ENCODE measurements around the gene RAC3.

The RAC3 gene

DNA sequence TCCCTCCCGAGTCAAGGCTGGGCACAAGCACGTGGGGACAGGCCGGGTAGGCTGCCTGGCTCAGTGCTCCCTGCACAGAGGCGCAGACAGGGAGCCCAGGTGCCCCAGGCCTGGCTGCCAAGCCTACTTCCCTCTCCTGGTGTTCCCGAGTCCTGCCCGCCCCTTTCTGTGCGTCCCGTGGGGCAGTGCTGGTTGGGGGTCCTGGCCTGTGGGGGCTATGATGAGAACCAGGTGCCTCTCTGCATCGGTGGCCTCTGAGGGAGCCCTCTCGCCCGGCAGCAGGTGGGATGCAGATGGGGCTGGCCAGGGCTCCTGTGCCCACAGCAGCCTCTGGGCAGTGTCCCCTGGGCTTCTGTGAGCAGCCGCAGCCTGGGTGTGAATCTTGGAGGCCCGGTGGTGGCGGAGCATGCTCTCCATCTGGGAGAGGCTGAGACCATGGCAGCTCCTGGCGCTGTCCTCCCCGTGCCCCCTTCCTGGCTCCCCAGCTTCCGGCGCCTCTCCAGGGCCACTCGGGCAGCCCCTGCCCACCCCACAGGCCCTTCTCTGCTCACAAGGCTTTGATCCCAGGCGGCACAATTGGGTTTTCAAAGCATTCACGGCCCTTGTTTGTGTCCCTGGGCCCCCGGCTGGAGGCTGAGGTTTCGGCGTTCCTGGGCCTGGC is 16.0 kb upstream of the RAC3 start:
- no peak for ATAC-seq
- Mint-ChIP-seq H3K9me3 (no peaks in the 10 kb centered on the region), H3K27ac (no peak overlapping the region), H3K4me3 (no peak overlapping the region), H3K36me3 (peaks cover 6% of the 10 kb centered on the region), H3K4me1 (peaks cover 5% of the 10 kb centered on the region)
- no peak for DNase-seq (ENCODE audit: low spot score in 2 of 2)

DNA sequence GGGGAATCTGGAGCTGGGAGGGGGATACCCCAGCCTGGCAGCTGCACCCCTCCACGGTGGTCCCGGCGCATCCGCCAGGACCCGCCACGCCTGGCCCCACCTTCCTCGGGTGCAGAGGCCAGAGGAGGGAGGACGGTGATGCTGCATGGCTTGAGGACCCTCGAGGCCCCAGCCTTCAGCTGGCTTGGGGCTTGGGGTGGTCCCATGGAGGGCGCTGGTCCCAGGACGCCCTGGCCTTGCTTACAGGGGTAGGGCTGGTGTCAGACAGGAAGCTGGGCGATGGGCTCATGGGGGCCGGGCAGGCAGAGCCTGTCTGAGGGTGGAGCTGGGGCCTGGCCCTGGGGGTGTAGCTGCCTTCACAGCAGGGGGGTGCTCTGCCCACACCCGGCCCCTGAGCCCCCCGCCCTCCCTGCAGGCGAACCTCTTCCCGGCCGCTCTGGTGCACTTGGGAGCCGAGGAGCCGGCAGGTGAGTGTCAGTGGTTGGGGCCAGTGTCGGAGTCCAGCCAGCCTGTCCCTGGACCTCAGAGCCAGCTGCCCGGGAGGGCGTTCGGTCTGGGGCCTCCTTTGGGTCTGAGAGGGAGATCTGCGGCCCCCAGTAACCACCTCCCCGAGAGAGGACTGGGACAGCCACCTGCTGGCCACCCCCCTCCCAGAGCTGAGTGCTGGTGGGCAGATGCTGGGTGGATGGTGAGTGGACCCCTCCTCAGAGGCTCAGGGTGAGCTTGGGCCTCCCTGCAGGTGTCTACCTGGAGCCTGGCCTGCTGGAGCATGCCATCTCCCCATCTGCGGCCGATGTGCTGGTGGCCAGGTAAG is 15.2 kb upstream of the RAC3 start:
- DNase-seq (ENCODE audit: low spot score in 2 of 2) (no peak), ATAC-seq (no peak)
- H3K4me3 Mint-ChIP-seq = no peak overlapping the region
- no peaks in the 10 kb centered on the region for H3K9me3 Mint-ChIP-seq
- H3K36me3 Mint-ChIP-seq = peaks cover 11% of the 10 kb centered on the region
- no peak overlapping the region for H3K27ac Mint-ChIP-seq
- H3K4me1 Mint-ChIP-seq = peaks cover 10% of the 10 kb centered on the region

DNA sequence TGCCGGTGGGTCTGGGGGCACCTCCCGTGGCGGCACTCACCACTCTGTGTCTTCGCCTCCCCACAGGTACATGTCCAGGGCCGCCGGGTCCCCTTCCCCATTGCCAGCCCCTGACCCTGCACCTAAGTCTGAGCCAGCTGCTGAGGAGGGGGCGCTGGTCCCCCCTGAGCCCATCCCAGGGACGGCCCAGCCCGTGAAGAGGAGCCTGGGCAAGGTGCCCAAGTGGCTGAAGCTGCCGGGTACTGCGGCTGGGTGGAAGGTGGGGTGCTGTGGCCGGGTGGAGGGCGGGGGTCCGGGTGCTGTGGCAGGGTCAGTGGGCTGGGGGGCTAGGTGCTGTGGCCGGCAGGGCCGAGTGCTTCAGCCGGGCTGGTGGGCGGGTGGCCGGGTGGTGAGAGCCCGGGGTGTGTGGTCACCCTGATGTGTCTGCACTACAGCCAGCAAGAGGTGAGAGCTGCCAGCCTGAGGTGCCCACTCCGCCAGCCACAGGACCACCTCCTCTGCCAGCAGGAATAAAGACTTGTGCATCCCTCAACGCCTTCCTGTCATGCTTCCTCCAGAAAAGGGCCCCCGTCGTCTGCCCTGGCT is 14.5 kb upstream of the RAC3 start:
- H3K4me3 Mint-ChIP-seq = no peak overlapping the region
- H3K27ac Mint-ChIP-seq = no peak overlapping the region
- peaks cover 17% of the 10 kb centered on the region for H3K4me1 Mint-ChIP-seq
- peaks cover 11% of the 10 kb centered on the region for H3K36me3 Mint-ChIP-seq
- ATAC-seq = no peak
- no peaks in the 10 kb centered on the region for H3K9me3 Mint-ChIP-seq
- DNase-seq (ENCODE audit: low spot score in 2 of 2) = no peak

DNA sequence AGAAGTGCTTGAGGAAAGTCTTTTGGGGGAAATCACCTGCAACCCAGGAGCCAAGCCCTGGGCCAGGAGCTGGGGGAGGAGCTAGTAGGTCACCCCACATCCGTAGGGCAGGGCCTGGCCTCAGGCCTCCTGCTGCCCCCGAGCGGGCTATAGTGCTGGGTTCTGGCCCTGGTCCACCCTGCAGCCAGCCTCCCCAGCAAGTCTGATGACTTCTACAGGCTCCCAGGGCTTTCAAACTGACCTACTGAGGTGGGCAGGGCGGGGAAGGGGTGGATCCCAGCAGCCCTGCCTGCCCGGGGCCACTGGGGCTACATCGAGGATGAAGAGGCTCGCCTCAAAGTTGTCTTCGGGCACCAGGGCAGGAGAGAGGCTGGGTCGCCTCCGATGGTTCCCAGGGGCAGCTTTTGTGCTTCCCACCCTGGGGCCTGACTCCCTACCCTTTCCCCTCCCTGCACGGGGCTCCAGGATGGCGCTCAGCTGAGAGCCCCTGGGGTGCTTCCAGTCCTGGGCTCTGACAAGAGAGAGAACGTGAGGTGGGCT is 13.8 kb upstream of the RAC3 start:
- Mint-ChIP-seq H3K9me3 (no peaks in the 10 kb centered on the region), H3K36me3 (peaks cover 13% of the 10 kb centered on the region), H3K4me3 (no peak overlapping the region), H3K4me1 (peaks cover 19% of the 10 kb centered on the region), H3K27ac (no peak overlapping the region)
- DNase-seq (ENCODE audit: low spot score in 2 of 2) (no peak), ATAC-seq (no peak)

DNA sequence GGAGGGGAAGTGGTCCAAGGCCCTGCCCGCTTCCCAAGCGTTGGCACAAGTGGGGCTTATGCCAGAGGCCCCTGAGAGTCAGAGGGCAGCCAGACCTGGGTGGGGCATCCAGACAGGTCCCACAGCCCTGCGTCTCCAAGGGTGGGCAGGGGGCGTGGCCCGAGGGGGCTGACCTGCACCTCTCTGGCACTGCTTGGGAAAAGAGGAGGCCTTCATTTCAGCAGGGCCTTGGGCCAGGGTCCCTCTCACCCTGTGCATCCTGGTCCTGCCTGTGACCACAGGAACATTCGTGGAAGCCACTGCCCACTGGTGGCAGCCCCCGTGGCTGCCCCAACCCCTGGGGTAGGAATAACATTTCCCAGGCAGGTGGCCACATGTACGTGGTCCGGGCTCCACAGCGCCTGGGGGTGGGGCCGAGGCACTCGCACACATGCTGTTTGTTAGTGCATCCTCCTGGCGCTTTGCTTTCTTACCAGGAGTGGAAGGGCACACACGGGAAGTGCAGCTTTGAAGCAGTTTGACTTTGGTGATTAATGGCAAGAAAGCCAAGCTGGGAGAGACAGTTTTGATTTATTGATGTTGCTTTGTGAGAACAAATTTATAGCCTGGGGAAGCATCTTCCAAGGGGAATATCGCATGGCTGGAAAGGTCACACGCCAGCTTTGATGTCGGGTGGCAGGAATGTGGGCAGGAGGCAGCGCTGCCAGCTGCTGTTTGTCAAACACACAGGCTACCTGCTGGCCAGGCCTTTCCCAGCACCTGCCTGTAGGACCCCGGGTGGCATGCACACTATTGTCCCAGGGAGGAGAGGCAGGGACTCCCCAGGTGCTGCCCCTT is 13.1 kb upstream of the RAC3 start:
- Mint-ChIP-seq H3K4me3 (no peak overlapping the region), H3K9me3 (no peaks in the 10 kb centered on the region), H3K27ac (no peak overlapping the region), H3K4me1 (peaks cover 19% of the 10 kb centered on the region), H3K36me3 (peaks cover 18% of the 10 kb centered on the region)
- DNase-seq (ENCODE audit: low spot score in 2 of 2) = no peak
- ATAC-seq = no peak

DNA sequence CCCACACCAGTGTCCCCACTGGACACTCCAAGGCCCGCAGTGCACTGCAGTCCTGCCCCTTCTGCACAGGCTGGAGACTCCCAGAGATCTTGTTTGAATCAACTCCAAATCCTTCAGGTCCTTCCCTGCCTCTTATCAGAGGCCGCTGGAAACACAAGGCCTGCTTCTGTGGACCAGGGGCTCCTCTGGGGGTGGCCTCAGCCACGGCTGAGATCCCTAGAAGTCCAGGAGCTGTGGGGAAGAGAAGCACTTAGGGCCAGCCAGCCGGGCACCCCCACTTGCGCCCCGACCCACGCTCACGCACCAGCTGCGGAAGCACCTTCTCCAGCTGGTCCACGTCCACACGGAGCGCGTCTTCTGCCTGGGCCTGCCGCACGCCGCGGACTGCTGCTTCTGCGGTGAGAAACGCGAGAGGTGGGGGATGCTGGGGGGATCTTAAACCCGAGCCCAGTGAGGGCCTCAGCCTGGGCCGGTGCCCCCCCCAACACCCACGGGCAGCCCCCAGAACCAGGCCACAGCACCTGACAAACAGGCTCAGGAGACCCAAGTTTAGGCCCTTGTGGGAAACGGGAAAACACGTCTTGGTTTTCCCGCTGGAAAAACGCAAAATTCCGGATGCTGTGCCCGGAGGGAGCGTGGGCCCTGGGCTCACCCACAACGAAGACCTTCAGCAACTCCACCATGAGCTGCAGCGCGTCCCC is 12.3 kb upstream of the RAC3 start:
- DNase-seq (ENCODE audit: low spot score in 2 of 2) (no peak), ATAC-seq (no peak)
- Mint-ChIP-seq H3K4me3 (no peak overlapping the region), H3K4me1 (peaks cover 24% of the 10 kb centered on the region), H3K36me3 (peaks cover 18% of the 10 kb centered on the region), H3K9me3 (no peaks in the 10 kb centered on the region), H3K27ac (no peak overlapping the region)

DNA sequence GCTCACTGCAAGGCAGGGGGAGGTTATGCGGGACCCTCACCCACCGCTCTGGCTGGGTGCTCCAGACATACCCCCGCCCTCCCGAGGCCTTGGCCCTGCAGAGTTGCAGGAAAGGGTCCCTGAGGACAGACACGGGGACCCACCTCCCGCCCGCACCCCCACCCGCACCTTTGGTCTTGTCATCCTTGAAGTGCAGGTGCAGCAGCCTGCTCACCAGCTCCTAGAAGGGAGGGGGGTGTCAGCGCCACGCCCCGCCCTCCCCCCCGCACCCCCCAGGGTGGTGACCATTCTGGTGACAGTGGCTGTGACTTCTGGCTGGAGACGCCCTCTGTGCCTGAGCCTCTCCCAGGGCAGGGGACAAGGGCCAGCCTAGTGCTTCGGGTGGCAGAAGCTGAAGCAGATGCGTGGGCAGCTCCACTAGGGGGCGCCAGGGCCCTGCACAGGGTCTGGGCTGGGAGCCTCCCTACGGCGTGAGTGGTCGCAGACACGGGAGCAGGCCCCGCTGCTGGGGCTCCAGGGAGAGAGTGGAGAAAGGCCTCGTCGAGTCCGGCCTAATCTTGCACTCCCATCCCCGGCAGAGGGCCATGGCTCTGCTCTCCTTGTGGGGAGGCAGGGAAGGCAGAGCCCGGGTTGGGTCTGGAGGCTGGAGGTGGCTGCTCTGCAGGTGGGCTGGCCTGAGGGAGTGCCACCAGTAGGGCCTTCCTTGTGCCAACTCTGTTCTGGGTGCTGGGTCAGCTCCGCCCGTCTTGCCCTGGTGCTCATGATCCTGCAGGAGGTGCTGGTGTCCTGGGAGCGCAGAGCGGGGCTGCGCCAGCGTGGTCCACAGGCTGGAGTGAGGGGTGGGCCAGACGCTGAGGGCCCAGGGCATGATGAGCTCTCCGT is 11.5 kb upstream of the RAC3 start:
- Mint-ChIP-seq H3K4me3 (peak overlapping the region; percentile 79), H3K9me3 (no peaks in the 10 kb centered on the region), H3K27ac (no peak overlapping the region), H3K36me3 (peaks cover 18% of the 10 kb centered on the region), H3K4me1 (peaks cover 26% of the 10 kb centered on the region)
- ATAC-seq = no peak
- DNase-seq (ENCODE audit: low spot score in 2 of 2) = peak; percentile 69 to 87

DNA sequence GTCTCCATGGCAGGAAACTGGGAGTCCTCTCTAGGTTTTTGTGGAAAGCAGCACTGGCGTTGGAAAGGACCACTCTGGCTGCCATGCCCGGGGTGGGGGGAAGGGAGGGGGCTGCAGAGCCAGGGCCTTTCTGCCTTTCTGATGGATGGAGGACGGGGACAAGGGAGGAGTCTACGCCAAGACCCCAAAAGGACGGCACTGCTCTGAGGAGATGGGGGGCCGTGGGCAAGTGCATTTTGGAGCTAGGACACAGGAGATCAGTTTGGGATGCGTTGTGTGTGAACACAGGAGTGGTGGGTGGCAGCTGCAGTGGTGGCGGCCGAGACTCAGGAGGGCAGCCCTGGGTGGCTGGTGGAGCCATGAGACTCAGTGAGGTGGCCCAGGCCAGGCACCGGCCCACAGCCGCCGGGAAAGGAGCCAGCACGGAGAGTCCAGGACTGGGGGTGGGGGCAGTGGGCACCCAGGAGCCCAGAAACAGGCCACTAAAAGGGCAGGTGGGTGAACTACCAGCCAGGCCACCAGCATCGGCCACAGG is 10.8 kb upstream of the RAC3 start:
- ATAC-seq = no peak
- no peak for DNase-seq (ENCODE audit: low spot score in 2 of 2)
- peaks cover 26% of the 10 kb centered on the region for H3K4me1 Mint-ChIP-seq
- H3K9me3 Mint-ChIP-seq = no peaks in the 10 kb centered on the region
- H3K4me3 Mint-ChIP-seq = peak overlapping the region; percentile 79
- peaks cover 18% of the 10 kb centered on the region for H3K36me3 Mint-ChIP-seq
- no peak overlapping the region for H3K27ac Mint-ChIP-seq

DNA sequence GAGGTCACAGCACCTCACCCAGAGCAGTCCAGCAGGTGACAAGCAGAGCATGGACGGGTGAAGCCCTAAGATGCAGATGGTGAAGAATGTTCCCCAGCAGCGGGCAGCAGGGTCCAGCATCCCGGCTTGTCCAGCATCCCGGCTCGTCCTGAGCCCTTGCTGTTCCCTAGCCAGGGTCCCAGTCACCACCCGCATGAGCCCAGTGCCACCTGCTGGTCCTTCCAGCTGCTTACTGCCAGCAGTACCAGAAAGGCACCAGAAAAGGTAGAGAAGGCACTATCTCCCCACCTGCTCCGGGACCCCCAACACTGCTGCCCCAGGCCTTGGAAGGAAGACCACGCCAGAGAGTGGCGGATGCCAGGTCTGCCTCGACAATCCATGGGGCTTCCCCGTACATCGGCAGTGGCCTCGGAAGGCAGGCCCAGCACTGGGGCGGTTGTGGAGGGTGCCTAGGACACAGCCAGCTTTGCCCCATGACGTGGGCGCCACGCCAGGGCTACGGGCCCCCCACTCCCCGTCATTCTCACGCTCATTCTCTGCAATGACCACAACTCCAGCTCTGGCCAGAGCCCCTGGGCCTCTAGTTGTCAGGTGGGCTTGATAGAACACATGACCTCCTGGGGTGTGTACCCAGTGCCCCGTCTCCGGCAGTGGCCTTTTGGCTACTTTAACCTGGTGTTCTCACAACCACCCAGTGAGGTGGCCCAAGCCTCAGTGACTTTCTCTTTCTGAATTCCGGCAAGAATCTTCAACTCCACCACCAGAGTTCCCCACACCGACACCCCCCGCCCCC is 10.2 kb upstream of the RAC3 start:
- H3K36me3 Mint-ChIP-seq = peaks cover 18% of the 10 kb centered on the region
- H3K9me3 Mint-ChIP-seq = no peaks in the 10 kb centered on the region
- H3K27ac Mint-ChIP-seq = peak overlapping the region; percentile 68
- peak overlapping the region; percentile 79 for H3K4me3 Mint-ChIP-seq
- ATAC-seq (no peak), DNase-seq (ENCODE audit: low spot score in 2 of 2) (peak in 1 of 2 donors; percentile 75)
- H3K4me1 Mint-ChIP-seq = peaks cover 26% of the 10 kb centered on the region

DNA sequence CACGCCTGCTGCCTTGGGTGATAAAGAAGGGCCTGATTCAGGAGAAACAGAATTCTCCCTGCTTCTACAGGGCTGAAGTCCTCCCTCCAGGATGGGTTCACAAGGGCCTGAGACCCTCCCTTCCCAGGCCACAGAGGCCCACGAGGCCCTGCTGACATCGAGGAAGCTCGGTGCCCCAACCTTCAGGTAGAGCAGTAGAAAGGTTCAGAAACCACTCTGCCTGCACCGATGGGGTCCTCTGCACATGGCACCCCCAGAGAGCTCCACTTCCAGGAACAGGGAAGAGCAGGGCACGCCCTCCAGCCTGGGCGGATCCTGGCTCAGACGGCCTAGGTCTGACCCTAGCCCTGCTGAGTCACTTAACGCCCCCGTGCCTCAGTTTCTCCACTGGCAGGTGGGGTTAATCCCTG is 9.6 kb upstream of the RAC3 start:
- H3K4me3 Mint-ChIP-seq = peak overlapping the region; percentile 79
- peak overlapping the region; percentile 68 for H3K27ac Mint-ChIP-seq
- H3K36me3 Mint-ChIP-seq = peaks cover 18% of the 10 kb centered on the region
- ATAC-seq (no peak), DNase-seq (ENCODE audit: low spot score in 2 of 2) (no peak)
- peaks cover 26% of the 10 kb centered on the region for H3K4me1 Mint-ChIP-seq
- H3K9me3 Mint-ChIP-seq = no peaks in the 10 kb centered on the region

DNA sequence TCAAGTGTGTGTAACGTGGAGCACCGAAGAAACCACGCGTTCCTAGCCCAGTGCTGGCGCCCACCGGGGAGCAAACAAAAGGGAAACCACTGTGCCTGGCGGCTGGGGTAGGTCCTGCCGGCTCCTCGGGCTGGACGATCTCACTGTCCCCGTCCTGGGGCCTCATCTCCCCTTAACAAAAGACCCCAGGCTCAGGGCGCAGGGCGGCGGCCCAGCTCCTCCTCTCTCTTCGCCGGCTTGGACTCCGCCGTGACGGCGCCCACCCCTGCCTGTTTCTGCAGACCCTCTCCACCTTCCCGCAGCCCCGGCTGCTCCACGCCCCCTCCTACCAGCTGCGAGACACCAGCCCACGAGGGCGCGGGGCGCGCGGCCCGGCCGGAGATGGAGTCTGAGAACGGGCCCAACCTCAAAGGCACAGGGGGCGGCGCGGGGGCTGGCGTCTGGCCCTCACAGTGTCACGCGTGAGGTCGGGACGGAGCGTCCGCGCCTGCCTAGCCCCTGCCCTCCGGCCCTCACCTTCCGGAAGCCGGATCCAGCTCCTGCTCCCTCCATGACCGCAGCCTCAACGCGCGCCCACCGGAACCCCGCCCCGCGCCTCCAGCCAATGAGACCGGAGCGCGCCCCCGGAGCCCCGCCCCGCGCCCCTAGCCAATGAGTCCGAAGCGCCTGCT is 9.0 kb upstream of the RAC3 start, which contains the start of gene CENPX:
CENPX (minus strand) TSS at position 569 of the 671 bp plus-strand sequence; CDS start at position 552, 17 bp downstream.
- ATAC-seq = peak; percentile 17

DNA sequence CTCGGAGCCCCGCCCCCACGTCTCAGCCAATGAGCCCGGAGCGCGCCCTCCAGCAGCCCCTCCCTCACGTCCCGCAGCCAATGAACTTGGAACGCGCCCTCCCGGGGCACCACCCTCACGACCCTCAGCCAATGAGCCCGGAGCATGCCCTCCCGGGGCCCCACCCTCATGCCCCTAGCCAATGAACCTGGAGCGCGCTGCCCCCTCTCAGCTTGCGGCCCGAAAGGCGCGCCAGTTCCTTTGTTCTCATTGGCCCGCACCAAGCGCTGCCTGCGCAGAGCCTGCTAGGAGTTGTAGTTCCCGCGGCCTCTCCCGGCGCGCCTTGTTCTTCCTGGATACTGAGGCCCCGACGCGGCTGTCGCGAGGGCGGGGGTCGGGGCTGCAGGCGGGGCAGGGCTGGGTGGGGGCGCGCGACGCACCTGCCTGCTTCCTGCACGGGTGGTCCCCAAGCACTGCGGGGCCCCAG is 8.5 kb upstream of the RAC3 start, which contains the start of gene LRRC45:
LRRC45 (plus strand) TSS at position 325 of the 466 bp plus-strand sequence. CDS start 339 bp downstream, outside the sequence.
- peaks cover 35% of the 10 kb centered on the region for H3K4me1 Mint-ChIP-seq
- no peaks in the 10 kb centered on the region for H3K9me3 Mint-ChIP-seq
- peak; percentile 95 for ATAC-seq
- peaks cover 23% of the 10 kb centered on the region for H3K36me3 Mint-ChIP-seq
- DNase-seq (ENCODE audit: low spot score in 2 of 2) = peak; percentile 96 to 99
- peak within 1 kb of the TSS; percentile 68 for H3K27ac Mint-ChIP-seq
- peak within 1 kb of the TSS; percentile 79 for H3K4me3 Mint-ChIP-seq

More for the DNA sequence above, 9.0 kb upstream of the RAC3 start, which contains the start of gene CENPX:
- Mint-ChIP-seq H3K9me3 (no peaks in the 10 kb centered on the region), H3K27ac (peak within 1 kb of the TSS; percentile 68), H3K4me1 (peaks cover 32% of the 10 kb centered on the region), H3K4me3 (peak within 1 kb of the TSS; percentile 79), H3K36me3 (peaks cover 20% of the 10 kb centered on the region)
- DNase-seq (ENCODE audit: low spot score in 2 of 2) = peak in 1 of 2 donors; percentile 66

Measured in stimulated activated effector memory CD8-positive, alpha-beta T cell treated with anti-CD3 and anti-CD28 coated beads, Interleukin-12 subunit alpha, Interleukin-12 subunit beta, amount 100 ng/mL, for 72 hours (primary cell).